Measurements from ENCODE around the gene LMOD1. TPM values are rescaled to one million over a fixed set of nuclear protein-coding genes. Genes with fewer than 3 reads are reported as not detected.

Gene LMOD1
- total RNA-seq, 1 experiment from 2014 or later, result not detected

- no peak for DNase-seq (ENCODE audit: unreplicated experiment)
- no peak overlapping the region for H3K4me3 Mint-ChIP-seq (ENCODE audit: unreplicated experiment)
- CTCF ChIA-PET, result interaction anchor here (0.6 to 22.4 kb wide), 38 partner anchors 8 to 765 kb away, joined by 3 to 882 read pairs (median 10); partner anchors contain the start of genes LMOD1 and TIMM17A
- no peaks in the 10 kb centered on the region for H3K9me3 Mint-ChIP-seq (ENCODE audit: unreplicated experiment)
- TF ChIP-seq CTCF (IDR thresholded peaks at IDR 0.05; ENCODE audit: unreplicated experiment), result no peak
- H3K4me1 Mint-ChIP-seq (ENCODE audit: insufficient read depth, unreplicated experiment), result peaks cover 5% of the 10 kb centered on the region
- no peak overlapping the region for H3K27ac Mint-ChIP-seq (ENCODE audit: low read depth, unreplicated experiment)
- POLR2A ChIA-PET, result interaction anchor here (1.1 to 7.7 kb wide), 7 partner anchors 8 to 154 kb away, joined by 3 to 77 read pairs (median 15); partner anchors contain the start of gene TIMM17A
- intact Hi-C loops (cut with micrococcal nuclease), result no loop called here
- no TSS peak for BruUV-seq (replicated peaks)
- H3K27me3 Mint-ChIP-seq (ENCODE audit: insufficient read depth, unreplicated experiment), result no peaks in the 10 kb centered on the region
- no peaks in the 10 kb centered on the region for H3K36me3 Mint-ChIP-seq (ENCODE audit: insufficient read depth, unreplicated experiment)
Observed at GRCh38 chr1:201894343-201895119, 51.8 kb downstream of the LMOD1 start.

- Mint-ChIP-seq H3K4me3 (ENCODE audit: unreplicated experiment) (no peak overlapping the region), H3K9me3 (ENCODE audit: unreplicated experiment) (no peaks in the 10 kb centered on the region), H3K36me3 (ENCODE audit: insufficient read depth, unreplicated experiment) (no peaks in the 10 kb centered on the region), H3K27ac (ENCODE audit: low read depth, unreplicated experiment) (no peak overlapping the region), H3K27me3 (ENCODE audit: insufficient read depth, unreplicated experiment) (no peaks in the 10 kb centered on the region), H3K4me1 (ENCODE audit: insufficient read depth, unreplicated experiment) (peaks cover 5% of the 10 kb centered on the region)
- no peak for DNase-seq (ENCODE audit: unreplicated experiment)
- ChIA-PET CTCF (interaction anchor here (0.6 to 22.4 kb wide), 16 partner anchors 11 to 242 kb away, joined by 3 to 882 read pairs (median 6); partner anchors contain the start of gene TIMM17A), POLR2A (interaction anchor here (0.7 to 7.7 kb wide), 6 partner anchors 9 to 90 kb away, joined by 3 to 77 read pairs (median 10); partner anchors contain the start of genes RNPEP and TIMM17A)
- intact Hi-C loops (cut with micrococcal nuclease), result no loop called here
- no TSS peak for BruUV-seq (replicated peaks)
- TF ChIP-seq CTCF (IDR thresholded peaks at IDR 0.05; ENCODE audit: unreplicated experiment), result no peak
Observed at GRCh38 chr1:201893431-201893830, 52.9 kb downstream of the LMOD1 start.

- ChIA-PET CTCF (interaction anchor here (0.6 to 22.4 kb wide), 11 partner anchors 9 to 360 kb away, joined by 3 to 882 read pairs (median 3); partner anchors contain the start of genes LMOD1, RNPEP and TIMM17A), POLR2A (interaction anchor here (0.7 to 7.7 kb wide), 4 partner anchors 9 to 95 kb away, joined by 3 to 77 read pairs (median 32); partner anchors contain the start of gene TIMM17A)
- Mint-ChIP-seq H3K9me3 (ENCODE audit: unreplicated experiment) (no peaks in the 10 kb centered on the region), H3K27me3 (ENCODE audit: insufficient read depth, unreplicated experiment) (no peaks in the 10 kb centered on the region), H3K4me1 (ENCODE audit: insufficient read depth, unreplicated experiment) (peaks cover 5% of the 10 kb centered on the region), H3K36me3 (ENCODE audit: insufficient read depth, unreplicated experiment) (no peaks in the 10 kb centered on the region), H3K27ac (ENCODE audit: low read depth, unreplicated experiment) (no peak overlapping the region), H3K4me3 (ENCODE audit: unreplicated experiment) (no peak overlapping the region)
- TF ChIP-seq CTCF (IDR thresholded peaks at IDR 0.05; ENCODE audit: unreplicated experiment), result no peak
- intact Hi-C loops (cut with micrococcal nuclease), result no loop called here
- no peak for DNase-seq (ENCODE audit: unreplicated experiment)
- no TSS peak for BruUV-seq (replicated peaks)
Observed at GRCh38 chr1:201892211-201892610, 54.1 kb downstream of the LMOD1 start.

- POLR2A ChIA-PET, result interaction anchor here (0.6 to 5.3 kb wide), 4 partner anchors 9 to 81 kb away, joined by 3 to 77 read pairs (median 4); no protein-coding TSS in a partner anchor
- intact Hi-C loops (cut with micrococcal nuclease), result no loop called here
- Mint-ChIP-seq H3K4me3 (ENCODE audit: unreplicated experiment) (no peak overlapping the region), H3K36me3 (ENCODE audit: insufficient read depth, unreplicated experiment) (no peaks in the 10 kb centered on the region), H3K27ac (ENCODE audit: low read depth, unreplicated experiment) (no peak overlapping the region), H3K4me1 (ENCODE audit: insufficient read depth, unreplicated experiment) (peaks cover 5% of the 10 kb centered on the region), H3K9me3 (ENCODE audit: unreplicated experiment) (no peaks in the 10 kb centered on the region), H3K27me3 (ENCODE audit: insufficient read depth, unreplicated experiment) (no peaks in the 10 kb centered on the region)
- DNase-seq (ENCODE audit: unreplicated experiment), result no peak
- CTCF ChIA-PET, result interaction anchor here (0.8 to 22.4 kb wide), 10 partner anchors 10 to 110 kb away, joined by 3 to 882 read pairs (median 4); partner anchors contain the start of genes RNPEP and TIMM17A
- no peak for TF ChIP-seq CTCF (IDR thresholded peaks at IDR 0.05; ENCODE audit: unreplicated experiment)
- no TSS peak for BruUV-seq (replicated peaks)
Observed at GRCh38 chr1:201891451-201892045, 54.8 kb downstream of the LMOD1 start.
